ENCODE results near the gene CD1B.
"Not testable (repeated sequence)": the region's sequence is repeated elsewhere in the genome, so short reads cannot be mapped to it uniquely, and the experiment has no call there.

- not testable (repeated sequence) for TF ChIP-seq CTCF, POLR2A (IDR thresholded peaks at IDR 0.05)
Observed at GRCh38 chr1:158348946-158349345, 17.6 kb upstream of the CD1B start.
